Stimulated activated CD4-positive, alpha-beta T cell treated with anti-CD3 and anti-CD28 coated beads, Interleukin-1b, Interleukin-23, amount 100 ng/mL, for 24 hours (primary cell): ENCODE results near the gene INPP5B.
"Not testable (repeated sequence)": the region's sequence is repeated elsewhere in the genome, so short reads cannot be mapped to it uniquely, and the experiment has no call there.

Experiments
- DNase-seq, 4 experiments: peaks; one replicate each; pipeline ENCODE4 v3.0.0-alpha.2; 2020; ENCODE audit warnings: low read depth in 4 of 4, low spot score in 1 of 4

INPP5B gene

GRCh38 chr1:37946703-37947360 is at the start of gene INPP5B:
TSS of gene INPP5B (minus strand) at chr1:37947053. CDS start at chr1:37946308, 745 bp downstream.
- peak; percentile 37 to 69 (median 54) for DNase-seq

GRCh38 chr1:37995751-37996345 is 49.0 kb upstream of the INPP5B start:
- no peak for DNase-seq

GRCh38 chr1:37994886-37995566 is 48.2 kb upstream of the INPP5B start:
- DNase-seq = no peak

GRCh38 chr1:37989361-37989930 is 42.6 kb upstream of the INPP5B start:
- peak in 1 of 4 experiments; percentile 16 for DNase-seq

- no peak for DNase-seq
Observed at GRCh38 chr1:37987679-37988078, 40.8 kb upstream of the INPP5B start.

GRCh38 chr1:37983546-37983945 is 36.7 kb upstream of the INPP5B start:
- DNase-seq = no peak

- no peak for DNase-seq
Observed at GRCh38 chr1:37978541-37978940, 31.7 kb upstream of the INPP5B start.

GRCh38 chr1:37975083-37975482 is 28.2 kb upstream of the INPP5B start:
- DNase-seq = not testable (repeated sequence)

GRCh38 chr1:37974567-37974966 is 27.7 kb upstream of the INPP5B start:
- no peak for DNase-seq

- not testable (repeated sequence) for DNase-seq
Observed at GRCh38 chr1:37973684-37974083, 26.8 kb upstream of the INPP5B start.

GRCh38 chr1:37965301-37965700 is 18.4 kb upstream of the INPP5B start:
- DNase-seq = no peak

GRCh38 chr1:37964106-37964505 is 17.3 kb upstream of the INPP5B start:
- not testable (repeated sequence) for DNase-seq

GRCh38 chr1:37958690-37959089 is 11.8 kb upstream of the INPP5B start:
- no peak for DNase-seq

- DNase-seq = no peak
Observed at GRCh38 chr1:37955685-37956084, 8.8 kb upstream of the INPP5B start.

GRCh38 chr1:37954316-37954971 is 7.6 kb upstream of the INPP5B start:
- DNase-seq = no peak

GRCh38 chr1:37952738-37953137 is 5.9 kb upstream of the INPP5B start:
- no peak for DNase-seq

- no peak for DNase-seq
Observed at GRCh38 chr1:37951783-37952624, 5.2 kb upstream of the INPP5B start.

GRCh38 chr1:37951041-37951782 is 4.4 kb upstream of the INPP5B start:
- DNase-seq = no peak

GRCh38 chr1:37949524-37950152 is 2.8 kb upstream of the INPP5B start:
- DNase-seq = no peak
